HCT116 (cell line): ENCODE measurements around the gene TMEM79. TPM values are rescaled to one million over a fixed set of nuclear protein-coding genes. Genes with fewer than 3 reads are reported as not detected.
A peak's percentile ranks its signal among the peaks of the same experiment; 100 is the strongest.

ENCODE experiments used
- ATAC-seq: fragments of 200-7000 bp; cut with Tn5 transposase; 2 replicates; pipeline ENCODE4 v1.9.1; 2020; ENCODE audit warnings: mild to moderate bottlenecking, moderate library complexity
- BruUV-seq: library from RNA; stranded (reverse); fragments of 400-500 nt; replicated peaks from 2 replicates; lab custom pipeline; 2021; lab: Mats Ljungman, UMichigan
- CTCF ChIA-PET: fragments of 300-600 bp; sonication (Branson Sonifier 250); formaldehyde crosslinking; loops from one replicate; lab custom pipeline; 2021; ENCODE audit warnings: antibody characterized with exemption; lab: Charles Lee
- POLR2A ChIA-PET: fragments of 300-600, 350-600 bp; sonication (Branson Sonifier 250); formaldehyde crosslinking; loops from one replicate; lab custom pipeline; 2021; ENCODE audit warnings: antibody characterized with exemption; lab: Charles Lee
- RAD21 ChIA-PET, 2 experiments: fragments of 300-600 bp; sonication (Branson Sonifier 250); formaldehyde crosslinking; loops; one replicate each; lab custom pipeline; 2023; ENCODE audit warnings: low total read pairs in 2 of 2; ENCODE audit not compliant: uncharacterized antibody in 2 of 2, unreplicated experiment in 2 of 2, low non-redundant PET in 1 of 2; lab: Charles Lee
- DNase-seq: peaks from one replicate; pipeline ENCODE4 v3.0.0-alpha.2; 2010; ENCODE audit warnings: low read depth, low spot score
- H2AFZ ChIP-seq: fragments of 200-600 bp; shearing (Covaris generic), sonication (generic); 2 replicates; pipeline ENCODE4 v1.6.1; 2017; ENCODE audit warnings: low read depth, mixed run types, mixed read lengths, antibody characterized with exemption, low read length; ENCODE audit not compliant: poor library complexity, severe bottlenecking
- H3K27ac ChIP-seq: 2 replicates; pipeline ENCODE4 v1.5.1; 2012; ENCODE audit warnings: low read depth, low read length
- H3K27me3 ChIP-seq: fragments of 200-600 bp; sonication (generic); 2 replicates; pipeline ENCODE4 v1.6.1; 2016; ENCODE audit warnings: mixed run types, low read length, mixed read lengths; ENCODE audit not compliant: insufficient read depth
- H3K36me3 ChIP-seq, 2 experiments: fragments of 200-500 bp in 1 of 2; fragments of 200-600 bp in 1 of 2; sonication (Bioruptor generic) in 1 of 2; sonication (generic) in 1 of 2; 2 replicates each; pipeline versions ENCODE4 v1.5.1 to v1.6.1; 2014 to 2016; ENCODE audit warnings: low read length in 2 of 2, inconsistent platforms in 1 of 2, mixed read lengths in 1 of 2, mixed run types in 1 of 2; ENCODE audit not compliant: insufficient read depth in 2 of 2, control insufficient read depth in 1 of 2
- H3K4me1 ChIP-seq, 2 experiments: fragments of 200-600 bp in 1 of 2; sonication (generic) in 1 of 2; 2 replicates each; pipeline versions ENCODE4 v1.5.1 to v1.6.1; 2012 to 2017; ENCODE audit warnings: low read length in 2 of 2, inconsistent platforms in 1 of 2, mild to moderate bottlenecking in 1 of 2, mixed read lengths in 1 of 2, mixed run types in 1 of 2, moderate library complexity in 1 of 2; ENCODE audit not compliant: insufficient read depth in 2 of 2, control insufficient read depth in 1 of 2
- H3K4me2 ChIP-seq: fragments of 200-600 bp; sonication (generic); 2 replicates; pipeline ENCODE4 v1.6.1; 2017; ENCODE audit warnings: mixed run types, low read length, mixed read lengths
- H3K4me3 ChIP-seq, 2 experiments: fragments of 200-600 bp in 1 of 2; sonication (generic) in 1 of 2; replicated peaks in 1 of 2; 2 replicates each; pipeline ENCODE4 v1.5.1; 2011 to 2016; ENCODE audit warnings: low read length in 2 of 2, control low read depth in 1 of 2, low read depth in 1 of 2, mild to moderate bottlenecking in 1 of 2, mixed read lengths in 1 of 2, mixed run types in 1 of 2
- H3K79me2 ChIP-seq: fragments of 200-600 bp; sonication (generic); 2 replicates; pipeline ENCODE4 v1.6.1; 2017; ENCODE audit warnings: mild to moderate bottlenecking, mixed run types, low read length, moderate library complexity, mixed read lengths; ENCODE audit not compliant: insufficient read depth
- H3K9ac ChIP-seq: fragments of 200-600 bp; sonication (generic); 2 replicates; pipeline ENCODE4 v1.6.1; 2016; ENCODE audit warnings: low read length, mixed read lengths
- H3K9me2 ChIP-seq: fragments of 200-600 bp; sonication (generic), shearing (Covaris generic); 2 replicates; pipeline ENCODE4 v1.6.1; 2017; ENCODE audit warnings: mixed run types, mild to moderate bottlenecking, moderate library complexity; ENCODE audit not compliant: insufficient read depth
- H3K9me3 ChIP-seq, 2 experiments: fragments of 200-500 bp in 1 of 2; fragments of 200-600 bp in 1 of 2; sonication (Bioruptor generic) in 1 of 2; sonication (generic) in 1 of 2; 2 replicates each; pipeline ENCODE4 v1.6.1; 2014 to 2017; ENCODE audit warnings: low read length in 2 of 2, mixed read lengths in 2 of 2, inconsistent platforms in 1 of 2, low read depth in 1 of 2, mild to moderate bottlenecking in 1 of 2, mixed run types in 1 of 2, moderate library complexity in 1 of 2; ENCODE audit not compliant: control insufficient read depth in 1 of 2, insufficient read depth in 1 of 2
- H4K20me1 ChIP-seq: fragments of 200-600 bp; sonication (generic), shearing (Covaris generic); 2 replicates; pipeline ENCODE4 v1.6.1; 2017; ENCODE audit warnings: mixed run types, mild to moderate bottlenecking, moderate library complexity; ENCODE audit not compliant: insufficient read depth
- CEBPB ChIP-seq: IDR thresholded peaks from 2 replicates; pipeline ENCODE4 v1.6.1; 2012; ENCODE audit warnings: low read depth
- ELF1 ChIP-seq: IDR thresholded peaks from 2 replicates; pipeline ENCODE4 v1.6.1; 2012; ENCODE audit warnings: low read depth, borderline replicate concordance
- EZH2phosphoT487 ChIP-seq: fragments of 200-600 bp; IDR thresholded peaks from 2 replicates; pipeline ENCODE4 v1.6.1; 2018; ENCODE audit warnings: antibody characterized with exemption, borderline replicate concordance
- POLR2A ChIP-seq: IDR thresholded peaks from 2 replicates; pipeline ENCODE4 v1.7.0; 2011; ENCODE audit warnings: borderline replicate concordance; ENCODE audit not compliant: insufficient read depth, insufficient read length; ENCODE audit errors: extremely low read depth
- POLR2AphosphoS5 ChIP-seq: IDR thresholded peaks from 2 replicates; pipeline ENCODE4 v1.6.1; 2011; ENCODE audit warnings: mild to moderate bottlenecking, low read depth, low read length, moderate library complexity
- SIN3A ChIP-seq: IDR thresholded peaks from 2 replicates; pipeline ENCODE4 v1.6.1; 2012; ENCODE audit warnings: low read depth
- SP1 ChIP-seq: IDR thresholded peaks from 2 replicates; pipeline ENCODE4 v1.6.1; 2012; ENCODE audit warnings: low read depth
- TCF7L2 ChIP-seq: IDR thresholded peaks from 2 replicates; pipeline ENCODE4 v1.7.0; 2011; ENCODE audit warnings: borderline replicate concordance, inconsistent platforms; ENCODE audit not compliant: insufficient read depth, insufficient read length; ENCODE audit errors: extremely low read depth
- ZNF274 ChIP-seq: fragments of 200-500 bp; sonication (Bioruptor generic); IDR thresholded peaks from 2 replicates; pipeline ENCODE4 v1.6.1; 2014; ENCODE audit warnings: mild to moderate bottlenecking, low read depth, low read length, inconsistent platforms
- intact Hi-C: fragments of 100-400 bp; cut with micrococcal nuclease; formaldehyde crosslinking; loops from 2 replicates; pipeline ENCODE4 v1.10.0; 2022
- total RNA-seq: library from RNA; stranded (reverse); gene quantifications from one replicate; pipeline ENCODE4 v1.2.1, GENCODE V29; 2021; ENCODE audit not compliant: unreplicated experiment
- TF ChIP-seq, protein P1 (sequence below): IDR thresholded peaks from 2 replicates; pipeline ENCODE4 v1.6.1; 2011; ENCODE audit warnings: mild to moderate bottlenecking, low read length, moderate library complexity; ENCODE audit not compliant: insufficient replicate concordance; ENCODE audit errors: extremely low read depth
- TF ChIP-seq, protein P2 (sequence below): IDR thresholded peaks from 2 replicates; pipeline ENCODE4 v1.6.1; 2012; ENCODE audit warnings: low read depth
- TF ChIP-seq, protein P3 (sequence below): IDR thresholded peaks from 2 replicates; pipeline ENCODE4 v1.6.1; 2012

The TMEM79 gene
- total RNA-seq, 1 experiment from 2014 or later: 6.3 TPM

DNA sequence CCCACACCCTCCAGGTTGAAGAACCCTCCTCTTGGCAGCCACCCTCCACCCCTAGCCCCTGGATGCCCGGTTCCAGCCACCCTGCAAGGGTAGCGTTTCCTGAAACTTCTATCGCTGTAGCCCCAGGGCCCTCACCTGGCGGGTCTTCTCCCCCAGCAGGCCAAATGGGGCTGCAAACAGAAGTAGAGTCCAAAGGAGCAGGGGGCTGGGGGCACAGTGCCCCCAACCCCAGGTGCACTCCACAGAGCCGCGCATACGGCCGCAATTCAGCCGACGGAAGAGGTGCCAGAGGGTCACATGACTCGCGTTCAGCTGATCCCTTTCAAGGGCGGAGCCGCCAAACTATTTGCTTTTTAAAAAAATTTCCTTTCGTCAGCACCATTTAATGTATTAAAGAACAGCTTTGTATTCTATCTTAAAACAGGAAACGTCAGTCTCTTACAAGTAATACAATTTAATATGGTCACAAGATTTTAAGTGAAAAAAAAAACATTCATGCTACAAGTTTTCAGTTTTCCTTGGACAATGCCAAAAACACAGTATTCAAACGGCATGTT is 11.3 kb downstream of the TMEM79 start, which contains the start of gene GLMP:
TSS of gene GLMP (minus strand) at position 289 of the 557 bp plus-strand sequence. CDS start at position 255, 34 bp downstream.
- Histone ChIP-seq H3K4me3 (peak within 1 kb of the TSS; percentile 66 to 67), H3K9ac (peak within 1 kb of the TSS; percentile 62), H2AFZ (peak within 1 kb of the TSS; percentile 96), H3K79me2 (no peaks in the 10 kb centered on the region), H3K9me3 (no peaks in the 10 kb centered on the region), H3K36me3 (no peaks in the 10 kb centered on the region; a peak in 1 of 4 replicates), H4K20me1 (no peaks in the 10 kb centered on the region), H3K27me3 (no peaks in the 10 kb centered on the region), H3K4me1 (peaks cover 4 to 14% of the 10 kb centered on the region in 2 experiments; a peak in 3 of 4 replicates), H3K4me2 (peak within 1 kb of the TSS; percentile 95), H3K27ac (peak within 1 kb of the TSS; percentile 41; the same call in 1 of the 2 replicates), H3K9me2 (no peaks in the 10 kb centered on the region)
- RAD21 ChIA-PET: no interaction called here
- peak; percentile 66; the same call in 1 of the 2 replicates for TF ChIP-seq SIN3A
- TF ChIP-seq ELF1: no peak
- peak; percentile 63 for TF ChIP-seq TCF7L2
- TF ChIP-seq POLR2AphosphoS5: peak; percentile 60
- TF ChIP-seq SP1: peak; percentile 0; the same call in 1 of the 2 replicates
- TF ChIP-seq POLR2A: no peak
- no TSS peak for BruUV-seq
- POLR2A ChIA-PET: interaction anchor here (1.0 kb wide), 1 partner anchor 13 kb away, joined by 3 read pairs; the partner anchor contains the start of gene SMG5
- CTCF ChIA-PET: no interaction called here
- DNase-seq: peak; percentile 37
- intact Hi-C loops: no loop called here
- peak; percentile 79 for ATAC-seq

DNA sequence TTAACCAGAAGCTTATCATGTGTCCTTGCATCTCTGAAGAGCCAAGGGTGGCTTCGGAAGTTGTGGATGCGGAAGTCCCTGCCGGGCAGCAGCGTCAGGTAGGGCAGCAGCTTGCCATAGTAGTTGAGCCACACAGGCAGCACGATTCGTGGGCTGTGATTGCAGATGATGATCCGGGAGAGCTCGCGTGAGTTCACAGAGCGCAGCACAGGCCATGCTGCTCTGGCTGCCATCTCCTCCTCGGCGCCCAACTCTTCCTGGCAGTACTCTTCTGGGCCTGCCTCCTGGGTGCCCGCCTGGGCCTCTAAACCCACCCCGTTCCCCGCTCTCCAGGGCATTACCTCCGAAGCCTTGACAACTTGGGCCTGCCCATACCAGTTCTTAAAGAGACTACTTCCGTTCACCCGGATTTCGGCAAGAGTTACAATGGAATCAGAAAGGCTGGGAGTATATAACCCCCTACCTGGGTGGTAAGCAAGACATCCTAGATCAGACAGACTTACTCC is 14.8 kb downstream of the TMEM79 start, which contains the start of gene VHLL:
TSS of gene VHLL (minus strand) at position 456 of the 506 bp plus-strand sequence. CDS start at position 338, 118 bp downstream.
- Histone ChIP-seq H3K4me2 (no peak within 1 kb of the TSS), H2AFZ (no peak within 1 kb of the TSS), H3K79me2 (no peaks in the 10 kb centered on the region), H3K36me3 (no peaks in the 10 kb centered on the region; a peak in 1 of 4 replicates), H3K27me3 (no peaks in the 10 kb centered on the region), H3K9me3 (no peaks in the 10 kb centered on the region), H3K27ac (no peak within 1 kb of the TSS), H4K20me1 (no peaks in the 10 kb centered on the region), H3K4me1 (peaks cover 4 to 14% of the 10 kb centered on the region in 2 experiments; a peak in 3 of 4 replicates), H3K9ac (no peak within 1 kb of the TSS), H3K4me3 (no peak within 1 kb of the TSS), H3K9me2 (no peaks in the 10 kb centered on the region)
- CTCF ChIA-PET: no interaction called here
- POLR2A ChIA-PET: no interaction called here
- no peak for ATAC-seq
- DNase-seq: no peak
- intact Hi-C loops: no loop called here
- RAD21 ChIA-PET: no interaction called here
- no TSS peak for BruUV-seq
- TF ChIP-seq, protein P1, sequence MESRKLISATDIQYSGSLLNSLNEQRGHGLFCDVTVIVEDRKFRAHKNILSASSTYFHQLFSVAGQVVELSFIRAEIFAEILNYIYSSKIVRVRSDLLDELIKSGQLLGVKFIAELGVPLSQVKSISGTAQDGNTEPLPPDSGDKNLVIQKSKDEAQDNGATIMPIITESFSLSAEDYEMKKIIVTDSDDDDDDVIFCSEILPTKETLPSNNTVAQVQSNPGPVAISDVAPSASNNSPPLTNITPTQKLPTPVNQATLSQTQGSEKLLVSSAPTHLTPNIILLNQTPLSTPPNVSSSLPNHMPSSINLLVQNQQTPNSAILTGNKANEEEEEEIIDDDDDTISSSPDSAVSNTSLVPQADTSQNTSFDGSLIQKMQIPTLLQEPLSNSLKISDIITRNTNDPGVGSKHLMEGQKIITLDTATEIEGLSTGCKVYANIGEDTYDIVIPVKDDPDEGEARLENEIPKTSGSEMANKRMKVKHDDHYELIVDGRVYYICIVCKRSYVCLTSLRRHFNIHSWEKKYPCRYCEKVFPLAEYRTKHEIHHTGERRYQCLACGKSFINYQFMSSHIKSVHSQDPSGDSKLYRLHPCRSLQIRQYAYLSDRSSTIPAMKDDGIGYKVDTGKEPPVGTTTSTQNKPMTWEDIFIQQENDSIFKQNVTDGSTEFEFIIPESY: no peak
- TF ChIP-seq SIN3A (no peak), POLR2A (no peak), CEBPB (no peak), ZNF274 (no peak), EZH2phosphoT487 (no peak), SP1 (no peak)
- TF ChIP-seq, protein P2, sequence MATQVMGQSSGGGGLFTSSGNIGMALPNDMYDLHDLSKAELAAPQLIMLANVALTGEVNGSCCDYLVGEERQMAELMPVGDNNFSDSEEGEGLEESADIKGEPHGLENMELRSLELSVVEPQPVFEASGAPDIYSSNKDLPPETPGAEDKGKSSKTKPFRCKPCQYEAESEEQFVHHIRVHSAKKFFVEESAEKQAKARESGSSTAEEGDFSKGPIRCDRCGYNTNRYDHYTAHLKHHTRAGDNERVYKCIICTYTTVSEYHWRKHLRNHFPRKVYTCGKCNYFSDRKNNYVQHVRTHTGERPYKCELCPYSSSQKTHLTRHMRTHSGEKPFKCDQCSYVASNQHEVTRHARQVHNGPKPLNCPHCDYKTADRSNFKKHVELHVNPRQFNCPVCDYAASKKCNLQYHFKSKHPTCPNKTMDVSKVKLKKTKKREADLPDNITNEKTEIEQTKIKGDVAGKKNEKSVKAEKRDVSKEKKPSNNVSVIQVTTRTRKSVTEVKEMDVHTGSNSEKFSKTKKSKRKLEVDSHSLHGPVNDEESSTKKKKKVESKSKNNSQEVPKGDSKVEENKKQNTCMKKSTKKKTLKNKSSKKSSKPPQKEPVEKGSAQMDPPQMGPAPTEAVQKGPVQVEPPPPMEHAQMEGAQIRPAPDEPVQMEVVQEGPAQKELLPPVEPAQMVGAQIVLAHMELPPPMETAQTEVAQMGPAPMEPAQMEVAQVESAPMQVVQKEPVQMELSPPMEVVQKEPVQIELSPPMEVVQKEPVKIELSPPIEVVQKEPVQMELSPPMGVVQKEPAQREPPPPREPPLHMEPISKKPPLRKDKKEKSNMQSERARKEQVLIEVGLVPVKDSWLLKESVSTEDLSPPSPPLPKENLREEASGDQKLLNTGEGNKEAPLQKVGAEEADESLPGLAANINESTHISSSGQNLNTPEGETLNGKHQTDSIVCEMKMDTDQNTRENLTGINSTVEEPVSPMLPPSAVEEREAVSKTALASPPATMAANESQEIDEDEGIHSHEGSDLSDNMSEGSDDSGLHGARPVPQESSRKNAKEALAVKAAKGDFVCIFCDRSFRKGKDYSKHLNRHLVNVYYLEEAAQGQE: no peak
- TF ChIP-seq, protein P3, sequence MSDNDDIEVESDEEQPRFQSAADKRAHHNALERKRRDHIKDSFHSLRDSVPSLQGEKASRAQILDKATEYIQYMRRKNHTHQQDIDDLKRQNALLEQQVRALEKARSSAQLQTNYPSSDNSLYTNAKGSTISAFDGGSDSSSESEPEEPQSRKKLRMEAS: no peak
